RWPE2 (cell line): ENCODE results near the gene GLB1L3.

Experiments
- ATAC-seq: fragments of 200-7000 bp; cut with Tn5 transposase; 3 replicates; pipeline ENCODE4 v1.9.1; 2021; ENCODE audit warnings: low read depth
- DNase-seq: peaks from one replicate; pipeline ENCODE4 v3.0.0-alpha.2; 2020; ENCODE audit warnings: low spot score
- H3K27ac ChIP-seq: fragments of 450-650 bp; 2 replicates; pipeline ENCODE4 v1.5.1; 2017; ENCODE audit warnings: mild to moderate bottlenecking; ENCODE audit not compliant: poor library complexity, severe bottlenecking
- H3K27me3 ChIP-seq: fragments of 250-450 bp; sonication (Bioruptor Pico); 2 replicates; pipeline ENCODE4 v1.5.1; 2021; ENCODE audit warnings: mild to moderate bottlenecking, moderate library complexity; ENCODE audit not compliant: insufficient read depth, poor library complexity, severe bottlenecking
- H3K36me3 ChIP-seq: fragments of 250-450 bp; sonication (Bioruptor Pico); 2 replicates; pipeline ENCODE4 v1.5.1; 2020; ENCODE audit warnings: low read depth, mild to moderate bottlenecking, moderate library complexity
- H3K4me1 ChIP-seq: fragments of 250-450 bp; sonication (Bioruptor Pico); 2 replicates; pipeline ENCODE4 v1.5.1; 2021; ENCODE audit warnings: mild to moderate bottlenecking, moderate library complexity; ENCODE audit not compliant: insufficient read depth, poor library complexity, severe bottlenecking
- H3K4me3 ChIP-seq: fragments of 250-450 bp; sonication (Bioruptor Pico); 2 replicates; pipeline ENCODE4 v1.5.1; 2021; ENCODE audit warnings: mild to moderate bottlenecking, moderate library complexity; ENCODE audit not compliant: severe bottlenecking
- H3K9me3 ChIP-seq: fragments of 250-450 bp; sonication (Bioruptor Pico); 2 replicates; pipeline ENCODE4 v1.5.1; 2021; ENCODE audit warnings: mild to moderate bottlenecking, moderate library complexity; ENCODE audit not compliant: severe bottlenecking
- CTCF ChIP-seq: fragments of 450-650 bp; IDR thresholded peaks from one replicate; pipeline ENCODE4 v1.5.1; 2017; ENCODE audit warnings: mild to moderate bottlenecking, moderate library complexity; ENCODE audit not compliant: poor library complexity, severe bottlenecking

The GLB1L3 gene

DNA sequence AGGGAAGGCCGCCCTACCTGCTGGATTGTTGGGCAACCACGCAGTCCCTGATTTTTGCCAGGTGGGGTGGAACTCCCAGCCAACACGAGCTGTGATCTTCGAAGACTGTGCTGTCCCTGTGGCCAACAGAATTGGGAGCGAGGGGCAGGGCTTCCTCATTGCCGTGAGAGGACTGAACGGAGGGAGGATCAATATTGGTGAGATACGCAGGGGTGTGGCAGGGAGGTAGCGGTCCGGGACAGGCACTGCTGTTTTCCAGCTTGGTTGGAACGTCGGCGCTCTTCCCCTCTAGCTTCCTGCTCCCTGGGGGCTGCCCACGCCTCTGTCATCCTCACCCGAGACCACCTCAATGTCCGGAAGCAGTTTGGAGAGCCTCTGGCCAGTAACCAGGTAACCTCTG is 15.2 kb upstream of the GLB1L3 start:
- ATAC-seq (no peak), DNase-seq (no peak)
- H3K9me3 ChIP-seq, result no peaks in the 10 kb centered on the region
- H3K27me3 ChIP-seq, result no peaks in the 10 kb centered on the region
- H3K27ac ChIP-seq, result no peak overlapping the region
- H3K36me3 ChIP-seq, result peaks cover 57% of the 10 kb centered on the region
- H3K4me1 ChIP-seq, result no peaks in the 10 kb centered on the region
- TF ChIP-seq CTCF, result no peak
- no peak overlapping the region for H3K4me3 ChIP-seq

GRCh38 chr11:134261626-134262488 is 14.3 kb upstream of the GLB1L3 start:
- peaks cover 49% of the 10 kb centered on the region for H3K36me3 ChIP-seq
- H3K27ac ChIP-seq, result no peak overlapping the region
- ATAC-seq (no peak), DNase-seq (no peak)
- no peaks in the 10 kb centered on the region for H3K9me3 ChIP-seq
- H3K4me3 ChIP-seq, result no peak overlapping the region
- no peaks in the 10 kb centered on the region for H3K27me3 ChIP-seq
- peaks cover 7% of the 10 kb centered on the region for H3K4me1 ChIP-seq
- TF ChIP-seq CTCF, result peak; percentile 55

DNA sequence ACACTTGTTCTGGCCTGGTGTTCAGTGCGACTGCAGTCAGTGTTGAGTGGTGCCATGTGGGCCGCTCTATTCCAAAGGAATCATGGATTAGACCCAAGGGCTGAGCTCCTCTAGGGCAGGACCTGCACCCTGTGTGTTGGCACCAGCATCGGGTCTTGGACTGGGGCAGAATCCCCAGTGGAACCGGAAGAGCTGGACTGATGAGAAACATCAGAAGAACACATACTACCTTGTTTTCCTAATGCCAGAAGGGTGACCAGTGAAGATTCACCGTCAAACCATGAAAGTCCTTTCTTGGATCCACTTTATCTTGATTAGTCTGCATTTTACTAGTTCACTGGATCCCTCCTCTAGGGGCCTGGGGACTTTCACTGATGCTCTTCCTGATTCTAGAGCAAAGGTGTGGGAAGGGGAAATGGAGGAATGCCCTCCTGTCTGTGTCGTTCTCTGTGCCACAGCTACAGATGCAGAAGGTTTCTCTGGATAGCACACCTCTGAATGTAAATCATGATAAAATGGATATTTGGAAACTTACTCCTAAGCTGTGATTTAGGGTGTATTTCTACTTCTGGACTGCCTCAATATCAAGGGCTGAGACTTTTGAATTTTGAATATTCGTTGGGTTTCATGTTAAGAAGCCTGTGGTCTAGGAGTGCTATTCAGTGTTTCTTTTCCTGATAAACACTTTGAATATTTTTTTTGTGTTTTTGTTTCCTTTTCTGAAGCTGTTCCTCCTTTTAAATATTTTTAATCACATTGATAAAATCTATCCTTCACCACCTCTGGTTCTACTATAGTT is 11.0 kb upstream of the GLB1L3 start:
- Histone ChIP-seq H3K4me3 (no peak overlapping the region), H3K36me3 (peaks cover 26% of the 10 kb centered on the region), H3K27ac (peak overlapping the region; percentile 75), H3K27me3 (no peaks in the 10 kb centered on the region), H3K4me1 (peaks cover 18% of the 10 kb centered on the region), H3K9me3 (no peaks in the 10 kb centered on the region)
- no peak for ATAC-seq
- no peak for TF ChIP-seq CTCF
- DNase-seq, result no peak

- Histone ChIP-seq H3K4me3 (no peak overlapping the region), H3K36me3 (peaks cover 22% of the 10 kb centered on the region), H3K27me3 (no peaks in the 10 kb centered on the region), H3K9me3 (no peaks in the 10 kb centered on the region), H3K27ac (peak overlapping the region; percentile 75), H3K4me1 (peaks cover 18% of the 10 kb centered on the region)
- ATAC-seq (peak; percentile 25), DNase-seq (no peak)
- TF ChIP-seq CTCF, result no peak
Measured at GRCh38 chr11:134266440-134266839, 9.7 kb upstream of the GLB1L3 start.
